NCI-H1417 treated with DMSO at 0.1 percent for 48 hours (cell line): ENCODE data around the gene MAPKAP1.

Experiments used
- DNase-seq: peaks from one replicate; lab custom pipeline; 2025; lab: John Stamatoyannopoulos, UW

The MAPKAP1 gene

GRCh38 chr9:125447202-125447802 lies 259.7 kb downstream of the MAPKAP1 start:
- DNase-seq, result no peak

DNA sequence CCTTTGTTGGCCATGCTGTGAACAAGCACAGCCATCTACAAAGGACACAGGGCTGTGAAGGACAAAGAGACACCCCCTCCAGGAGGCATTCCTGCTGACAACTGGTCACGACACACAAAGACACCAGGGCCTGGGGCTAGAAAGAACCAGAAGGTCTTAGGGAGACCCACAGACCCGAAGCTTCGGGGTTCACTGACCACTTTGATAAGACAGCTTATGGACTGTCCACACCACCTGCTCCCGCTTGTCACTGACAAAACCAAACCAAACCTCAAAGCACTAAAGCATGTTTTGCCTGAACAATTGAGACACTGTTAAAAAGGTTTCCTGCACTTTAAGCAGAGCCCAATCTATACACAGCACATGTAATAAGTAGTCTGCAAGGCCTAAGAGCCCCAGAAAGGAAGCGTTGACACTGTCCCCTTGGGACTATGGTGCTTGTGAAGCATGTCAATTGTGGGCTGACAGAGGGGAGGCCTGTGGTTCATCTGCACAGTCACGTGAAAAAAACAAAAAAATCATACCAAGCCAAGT lies 260.4 kb downstream of the MAPKAP1 start:
- DNase-seq, result no peak

DNA sequence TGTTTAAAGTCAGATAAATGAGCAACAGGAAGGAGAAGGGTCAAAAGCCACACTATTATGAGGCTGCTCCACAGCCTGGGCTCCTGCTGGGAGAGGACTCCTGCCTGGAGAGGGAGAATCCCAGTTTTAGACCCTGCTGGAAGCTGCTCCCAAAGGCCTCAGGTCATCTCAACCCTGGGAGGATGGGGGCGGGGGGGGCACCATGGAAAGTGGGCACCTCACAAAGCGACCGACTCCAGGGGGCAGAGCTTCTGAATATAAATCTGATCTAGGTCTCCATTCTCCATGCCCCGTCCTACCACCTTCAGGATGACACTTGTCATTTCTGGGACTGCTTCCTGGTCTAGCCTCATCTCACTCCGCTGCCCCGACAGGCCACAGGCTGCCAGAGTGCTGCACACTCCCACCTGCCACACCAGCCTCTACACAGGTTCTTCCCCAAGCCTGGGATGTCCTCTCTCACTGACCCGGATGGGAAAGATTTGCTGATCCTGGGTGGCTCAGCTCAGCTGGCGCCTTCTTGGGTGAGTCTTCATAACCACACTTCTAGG lies 262.0 kb downstream of the MAPKAP1 start:
- DNase-seq, result no peak

DNA sequence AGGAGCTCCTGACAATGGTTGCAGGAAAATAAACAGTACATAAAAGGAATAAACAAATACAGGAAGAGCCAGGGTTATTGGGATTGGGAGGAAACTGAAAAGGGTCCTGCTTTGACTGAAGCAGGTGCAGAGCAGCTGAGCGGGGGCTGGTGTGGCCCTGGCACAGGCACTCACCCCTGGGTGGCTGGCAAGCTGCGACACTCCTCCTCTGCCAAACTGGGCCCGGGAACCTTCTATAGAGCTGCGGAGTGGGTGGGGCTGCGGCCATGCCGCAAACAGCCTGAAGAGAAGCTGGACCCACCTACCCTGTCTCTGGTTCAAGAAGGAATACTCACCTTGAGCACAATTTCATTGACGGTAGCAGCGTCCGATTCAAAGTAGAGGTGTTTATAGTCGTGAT lies 262.8 kb downstream of the MAPKAP1 start:
- DNase-seq, result no peak

DNA sequence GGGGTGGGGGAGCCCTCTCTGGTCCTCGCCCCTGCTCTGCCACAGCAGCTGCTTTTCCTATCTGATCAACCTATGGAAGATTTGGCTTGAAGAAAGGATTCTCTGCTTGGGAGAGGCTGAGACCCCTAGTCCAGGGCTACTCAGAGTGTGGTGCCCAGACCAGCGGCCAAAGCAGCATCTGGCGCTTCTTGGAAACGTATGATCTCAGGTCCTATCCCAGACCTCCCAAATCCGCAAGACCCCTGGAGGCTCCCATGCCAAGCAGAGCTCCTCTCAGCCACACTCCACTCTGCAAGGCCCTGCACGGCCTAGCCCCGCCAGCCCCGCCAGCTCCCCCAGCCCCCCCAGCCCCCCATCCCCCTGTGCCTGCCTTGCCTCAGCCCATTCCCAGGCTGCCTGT lies 263.6 kb downstream of the MAPKAP1 start:
- no peak for DNase-seq

- DNase-seq, result no peak
Observed at GRCh38 chr9:125442452-125442851, 264.6 kb downstream of the MAPKAP1 start.

GRCh38 chr9:125440411-125440810 lies 266.6 kb downstream of the MAPKAP1 start:
- no peak for DNase-seq

DNA sequence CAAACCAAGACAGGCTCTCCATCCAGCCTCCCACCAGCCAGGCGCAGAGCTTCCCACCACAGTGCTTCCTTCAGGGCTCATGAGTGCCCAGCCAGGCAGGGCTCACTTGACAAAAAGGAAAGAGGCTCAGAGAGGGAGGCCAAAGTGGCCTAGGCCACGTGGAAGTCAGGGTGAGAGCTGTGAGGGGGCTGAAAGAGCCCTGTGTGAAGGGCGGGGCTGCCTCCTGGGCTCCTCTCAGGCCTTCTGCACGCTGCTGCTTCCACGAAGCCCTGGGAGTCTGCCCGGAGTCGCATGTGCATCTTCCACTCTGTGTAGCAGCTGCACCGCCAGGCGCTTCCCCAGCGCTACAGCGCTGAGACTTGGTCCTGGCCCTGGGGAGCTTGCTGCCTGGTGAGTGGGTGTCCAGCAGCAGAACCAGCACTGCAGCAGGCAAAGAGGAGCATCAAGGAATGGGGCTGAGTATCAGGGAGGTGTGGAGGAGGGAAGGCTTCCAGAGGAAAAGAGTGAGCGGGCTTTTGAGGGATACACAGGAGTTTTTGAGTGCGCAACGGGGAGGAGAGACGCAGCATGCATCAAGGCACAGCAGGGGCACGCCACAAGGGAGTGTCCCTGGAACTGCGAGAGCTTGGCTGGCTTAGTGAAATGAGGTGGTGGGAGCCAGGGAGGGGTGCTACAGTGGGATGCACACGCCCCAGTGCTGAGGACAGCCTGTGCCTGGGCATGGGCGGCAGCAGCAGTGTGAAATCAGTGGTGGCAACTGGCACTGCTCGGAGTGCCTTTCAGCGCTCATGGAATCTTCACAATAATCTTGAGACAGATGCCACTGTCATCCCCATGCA lies 267.4 kb downstream of the MAPKAP1 start:
- DNase-seq, result no peak

DNA sequence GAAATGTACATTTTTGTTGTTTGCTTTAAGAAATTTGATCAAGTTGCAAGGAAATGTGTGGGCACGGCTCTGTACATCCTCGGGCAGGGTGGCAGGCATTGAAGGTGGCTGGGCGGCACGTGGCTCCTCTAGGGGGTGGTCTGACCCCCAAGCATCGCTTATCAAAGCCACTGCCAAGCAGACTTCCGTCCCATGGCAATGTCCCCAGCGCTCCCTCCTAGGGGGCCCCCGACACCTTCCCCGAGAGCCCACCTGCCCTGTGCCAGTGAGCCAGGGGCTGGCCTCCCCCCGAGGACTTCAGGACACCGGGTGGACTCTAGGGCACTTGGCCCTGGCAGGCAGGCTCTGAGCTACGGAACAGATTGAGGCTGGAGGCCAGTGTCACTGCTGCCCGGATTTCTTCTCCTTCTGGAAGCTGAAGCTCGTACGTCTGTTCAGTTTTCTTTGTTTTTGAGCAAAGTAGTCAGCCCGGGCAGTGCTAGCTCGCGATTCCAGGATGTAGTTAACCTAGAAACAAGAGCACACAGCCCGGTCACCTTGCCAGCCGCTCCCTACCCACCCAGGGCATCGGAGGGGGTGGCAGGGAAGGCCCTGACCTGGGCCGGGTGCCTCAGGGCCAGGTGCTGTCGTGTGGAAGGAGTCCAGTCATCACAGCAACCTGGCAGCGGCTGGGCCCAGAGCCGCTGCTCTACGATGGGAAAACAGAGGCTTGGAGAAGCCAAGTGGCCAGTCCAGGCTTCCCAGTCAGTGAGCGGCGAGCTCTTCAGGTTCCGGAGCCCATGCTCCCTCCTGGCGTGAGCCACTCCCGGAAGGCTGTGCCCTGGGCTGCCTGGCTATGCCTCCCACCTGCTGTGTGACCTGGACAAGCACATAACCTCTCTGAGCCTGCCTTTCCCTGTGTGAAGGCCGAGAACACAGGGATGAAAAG lies 268.2 kb downstream of the MAPKAP1 start:
- DNase-seq, result no peak

DNA sequence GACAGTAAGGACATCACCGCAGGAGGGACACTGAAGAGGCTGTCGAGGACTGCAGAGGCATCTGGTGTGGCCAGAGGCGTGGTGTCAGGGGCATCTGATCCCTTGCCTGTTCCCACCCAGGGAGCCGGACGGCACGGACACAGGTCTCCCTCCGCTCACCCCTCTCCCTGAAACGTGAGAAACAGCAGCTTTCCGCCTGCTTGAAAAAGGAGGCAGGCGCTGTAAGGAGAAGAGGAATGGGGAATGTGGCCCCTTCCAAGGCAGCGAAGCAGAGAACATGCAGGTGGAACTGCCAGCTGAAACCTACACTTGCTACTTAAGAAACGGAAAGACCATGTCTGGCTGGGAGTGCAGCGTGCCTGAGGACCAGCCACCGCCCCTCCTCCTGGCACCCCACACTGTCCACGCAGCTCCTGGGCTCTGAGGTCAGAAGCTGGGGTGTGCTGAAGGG lies 269.2 kb downstream of the MAPKAP1 start:
- DNase-seq, result no peak

DNA sequence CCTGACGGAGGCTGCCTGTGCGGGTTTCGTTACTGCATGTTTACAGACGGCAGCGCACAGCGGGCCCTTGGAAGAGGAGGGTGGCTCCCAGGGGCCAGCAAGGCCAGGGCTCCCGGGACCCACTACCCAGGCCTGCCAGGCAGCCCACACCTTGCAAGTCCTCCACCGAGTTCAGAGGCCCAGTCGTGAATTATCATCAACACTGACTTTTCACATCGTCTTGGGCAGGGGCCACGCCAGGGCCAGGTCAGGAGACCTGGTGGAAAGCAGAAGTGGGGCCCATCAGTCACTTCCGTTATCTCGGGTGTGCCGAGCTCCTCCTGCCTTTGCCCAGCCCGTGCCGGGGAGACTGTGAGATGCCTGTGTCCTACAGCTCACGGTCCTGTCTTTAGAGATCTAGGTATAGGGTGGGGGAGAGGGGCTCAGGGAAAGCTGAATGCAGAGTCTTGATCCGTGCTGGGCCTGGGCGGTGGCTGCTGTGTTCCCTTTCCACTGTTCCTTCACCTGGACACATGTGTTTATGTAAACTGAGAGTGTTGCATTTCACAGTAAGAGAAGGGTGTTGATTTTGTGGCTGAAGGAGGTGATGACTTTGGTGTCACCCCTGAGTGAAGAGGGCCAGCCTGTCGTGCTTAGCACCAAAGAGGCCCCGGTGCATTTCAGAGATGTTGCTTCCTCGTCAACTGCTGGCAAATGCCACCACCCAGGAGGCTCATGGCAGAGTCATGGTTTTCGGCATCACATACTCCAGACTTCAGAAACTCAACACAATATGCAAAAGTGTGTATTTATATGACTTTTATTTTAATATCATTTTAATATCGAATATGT lies 270.2 kb downstream of the MAPKAP1 start:
- no peak for DNase-seq

DNA sequence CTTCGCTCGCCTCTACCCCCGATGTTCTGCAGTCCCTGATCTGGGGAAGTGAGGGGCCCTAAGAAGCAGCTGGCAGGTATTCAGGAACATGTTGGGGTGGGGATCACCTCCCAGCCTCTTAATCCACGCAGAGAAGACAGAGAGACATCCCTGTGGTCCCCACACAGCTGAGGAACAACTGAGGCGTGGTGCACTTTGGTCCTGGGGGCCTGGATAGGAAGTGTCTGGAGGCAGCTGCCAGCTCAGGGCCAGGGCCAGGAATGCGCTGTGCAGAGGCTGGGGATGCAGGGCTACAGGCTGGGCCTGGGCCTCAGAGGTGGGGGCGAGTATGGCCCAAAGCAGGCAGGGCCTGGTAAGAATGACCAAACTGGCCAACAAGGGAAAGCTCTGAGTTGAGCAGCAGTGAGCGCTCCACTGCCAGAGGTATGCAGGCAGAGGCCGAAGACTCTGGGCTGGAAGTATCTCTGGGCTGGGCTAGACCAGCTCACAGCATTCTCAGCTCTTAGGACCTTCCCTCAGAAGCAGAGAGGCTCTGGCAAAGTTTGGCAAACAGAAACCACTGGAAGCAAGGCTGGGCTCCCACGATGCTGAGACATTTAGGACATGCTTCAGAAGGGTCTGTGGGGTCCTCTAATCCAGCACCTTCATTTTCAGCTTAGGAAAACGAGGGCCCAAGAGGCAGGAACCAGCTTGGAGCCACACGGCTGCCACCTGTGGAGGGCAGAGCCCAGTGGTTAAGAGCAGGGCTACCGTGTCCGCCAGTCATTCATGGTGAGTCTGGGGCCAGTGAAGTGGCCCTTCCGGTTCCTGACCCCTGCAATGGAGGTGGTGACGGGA lies 271.0 kb downstream of the MAPKAP1 start:
- DNase-seq, result no peak

DNA sequence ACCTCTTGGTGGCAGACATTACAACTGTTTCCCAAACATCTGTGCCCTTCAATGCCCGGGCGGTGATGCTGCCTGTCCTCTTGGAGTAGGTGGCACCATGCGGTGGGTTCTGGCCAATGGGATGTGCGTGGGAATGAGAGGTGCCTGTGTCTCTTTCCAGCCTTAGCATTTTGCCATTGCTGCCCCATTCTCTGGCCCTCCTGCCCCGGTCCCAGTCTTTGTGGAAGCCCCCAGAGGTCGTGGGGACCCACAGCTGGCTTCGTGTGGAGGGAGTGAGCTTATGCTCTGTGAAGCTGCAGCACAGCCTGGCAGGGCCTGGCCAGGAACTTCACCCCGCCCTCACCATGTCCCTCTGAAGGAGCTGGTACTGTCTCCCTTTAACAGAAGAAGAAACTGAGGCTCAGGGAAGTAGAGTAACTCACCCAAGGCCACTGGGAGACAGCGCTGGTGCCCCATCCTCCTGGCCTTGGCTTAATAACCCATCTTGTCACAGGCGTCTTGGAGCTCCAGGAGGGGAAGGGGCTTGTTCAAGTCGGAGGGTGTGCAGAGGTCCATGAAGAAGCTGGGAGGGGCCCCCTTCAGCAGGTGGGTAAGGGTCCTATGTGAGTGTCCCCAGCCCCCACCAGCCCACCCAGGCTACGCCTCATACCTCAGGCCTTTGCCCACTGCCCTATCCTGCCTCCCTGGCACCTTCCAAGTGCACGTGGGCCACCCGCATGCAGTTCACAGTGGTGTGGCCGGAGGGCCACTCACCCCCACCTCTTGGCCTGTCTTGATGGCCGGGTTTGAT lies 271.8 kb downstream of the MAPKAP1 start:
- no peak for DNase-seq

DNA sequence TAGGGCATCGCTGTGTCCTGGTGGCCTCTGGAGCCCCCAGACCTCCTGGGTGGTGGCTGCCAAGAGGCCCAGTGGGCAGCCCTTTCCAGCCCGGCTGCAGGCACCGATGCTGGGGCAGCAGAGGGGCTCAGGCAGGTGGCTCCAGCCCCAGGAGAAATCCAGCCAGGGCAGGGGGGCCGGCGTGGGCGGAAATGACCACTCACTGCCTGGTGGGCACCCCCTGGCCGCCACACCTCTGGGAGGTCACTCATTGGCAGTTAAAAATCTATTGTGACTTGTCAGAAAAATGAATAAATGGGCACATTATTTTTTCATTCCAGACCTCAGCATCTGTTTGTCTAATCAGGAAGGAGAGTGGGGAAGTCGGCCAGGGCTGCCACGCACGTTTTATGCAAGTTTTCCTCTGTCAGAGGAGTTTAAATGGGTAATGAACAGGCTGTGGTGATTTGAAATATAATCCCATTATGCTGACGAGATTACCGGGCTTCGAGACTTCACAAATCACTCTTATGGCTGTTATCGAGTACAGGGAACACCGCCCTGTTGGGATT lies 273.5 kb downstream of the MAPKAP1 start:
- DNase-seq, result no peak

GRCh38 chr9:125432715-125433385 lies 274.2 kb downstream of the MAPKAP1 start:
- no peak for DNase-seq

DNA sequence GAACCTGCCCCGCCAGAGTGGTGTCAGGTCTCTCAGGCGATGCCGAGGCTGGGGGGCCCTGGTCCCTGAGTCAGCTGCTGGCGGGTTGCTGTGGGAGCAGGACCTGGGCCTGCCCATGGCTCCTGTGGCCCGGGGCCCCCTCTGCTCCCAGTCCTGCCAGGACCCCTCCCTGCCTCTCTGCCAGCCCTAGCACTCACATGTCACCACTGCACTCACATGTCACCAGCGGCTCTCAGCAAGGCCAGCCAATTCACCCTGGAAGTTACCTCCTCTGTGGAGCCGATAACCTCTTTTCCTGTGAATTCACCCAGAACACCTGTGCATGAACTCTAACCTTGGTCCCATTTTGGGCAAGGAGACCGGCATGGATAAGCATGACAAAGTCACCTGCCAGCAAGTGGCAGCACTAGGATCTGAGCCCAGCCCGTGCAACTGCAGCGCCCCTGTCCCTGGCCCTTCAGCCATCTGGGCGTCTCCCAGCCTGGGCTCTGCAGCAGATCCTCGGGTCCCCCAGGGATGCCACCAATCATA lies 275.2 kb downstream of the MAPKAP1 start:
- no peak for DNase-seq

DNA sequence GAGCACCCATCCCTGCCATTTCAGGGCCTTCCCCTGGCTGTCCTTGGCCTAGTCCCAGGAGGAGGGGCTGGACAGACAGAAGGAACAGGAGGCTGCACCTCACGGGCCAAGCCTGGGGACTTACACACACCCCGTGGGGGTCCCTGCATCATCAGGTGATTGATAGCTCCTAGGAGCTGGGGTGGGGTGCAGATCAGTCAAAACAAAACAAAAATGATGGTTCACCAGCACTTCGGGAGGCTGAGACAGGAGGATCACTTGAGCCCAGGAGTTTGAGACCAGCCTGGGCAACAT lies 276.0 kb downstream of the MAPKAP1 start:
- no peak for DNase-seq
